ENCODE results near the gene SYT7. TPM values are rescaled to one million over a fixed set of nuclear protein-coding genes. Genes with fewer than 3 reads are reported as not detected.

The SYT7 gene
- polyA plus RNA-seq, 2 of the 4 experiments (the other 2 are of a cell fraction), result 0.37 to 1.0 TPM

DNA sequence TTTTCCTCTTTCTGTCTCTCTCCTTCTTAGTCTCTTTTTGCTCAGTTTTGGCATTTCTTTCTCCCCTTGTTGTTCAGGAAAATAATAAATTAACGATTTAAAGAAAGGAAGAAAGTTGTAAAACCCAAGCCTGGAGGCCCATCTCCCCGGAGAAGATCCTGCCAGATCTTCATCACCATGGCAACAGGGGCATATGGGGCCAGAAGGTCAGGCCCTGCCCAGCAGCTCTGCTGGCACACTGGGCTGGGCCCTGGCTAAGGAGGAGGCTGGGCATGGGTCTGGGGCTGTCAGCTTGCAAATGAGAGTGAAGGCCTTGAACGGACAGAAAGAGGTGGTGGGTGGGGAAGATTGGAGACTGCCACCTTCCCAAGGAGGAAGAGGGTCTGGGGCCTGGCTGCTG, 69.5 kb downstream of the SYT7 start:
- no peak overlapping the region for H3K4me2 ChIP-seq
- WGBS (ENCODE audit: missing lambda C conversion rate), result 30% methylated on average over 3 of the region's 3 CpGs
- DNase-seq (ENCODE audit: low read depth in 1 of 2, low spot score in 1 of 2) (no peak), ATAC-seq (no peak), FAIRE-seq (no peak)
- no peak for TF ChIP-seq HDAC2 (IDR thresholded peaks at IDR 0.05)
- TF ChIP-seq CBX8 (IDR thresholded peaks at IDR 0.05), result no peak
- TF ChIP-seq, protein P1, sequence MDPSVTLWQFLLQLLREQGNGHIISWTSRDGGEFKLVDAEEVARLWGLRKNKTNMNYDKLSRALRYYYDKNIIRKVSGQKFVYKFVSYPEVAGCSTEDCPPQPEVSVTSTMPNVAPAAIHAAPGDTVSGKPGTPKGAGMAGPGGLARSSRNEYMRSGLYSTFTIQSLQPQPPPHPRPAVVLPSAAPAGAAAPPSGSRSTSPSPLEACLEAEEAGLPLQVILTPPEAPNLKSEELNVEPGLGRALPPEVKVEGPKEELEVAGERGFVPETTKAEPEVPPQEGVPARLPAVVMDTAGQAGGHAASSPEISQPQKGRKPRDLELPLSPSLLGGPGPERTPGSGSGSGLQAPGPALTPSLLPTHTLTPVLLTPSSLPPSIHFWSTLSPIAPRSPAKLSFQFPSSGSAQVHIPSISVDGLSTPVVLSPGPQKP (IDR thresholded peaks at IDR 0.05; ENCODE audit: low read depth, low read length), result no peak
- no peak for TF ChIP-seq MAFK (IDR thresholded peaks at IDR 0.05; ENCODE audit: partially characterized antibody)
- TF ChIP-seq ESRRA (IDR thresholded peaks at IDR 0.05; ENCODE audit: borderline replicate concordance, low read length), result no peak
- TF ChIP-seq HOXB13 (CRISPR knock-in tag; IDR thresholded peaks at IDR 0.05; ENCODE audit: low read depth), result no peak
- TF ChIP-seq TP53 (CRISPR knock-in tag; IDR thresholded peaks at IDR 0.05), result no peak
- no peak for TF ChIP-seq RCOR1 (IDR thresholded peaks at IDR 0.05; ENCODE audit: low read depth, low read length)
- no peak for TF ChIP-seq PHF8 (IDR thresholded peaks at IDR 0.05; ENCODE audit: borderline replicate concordance, low read depth)
- TF ChIP-seq, protein P2, sequence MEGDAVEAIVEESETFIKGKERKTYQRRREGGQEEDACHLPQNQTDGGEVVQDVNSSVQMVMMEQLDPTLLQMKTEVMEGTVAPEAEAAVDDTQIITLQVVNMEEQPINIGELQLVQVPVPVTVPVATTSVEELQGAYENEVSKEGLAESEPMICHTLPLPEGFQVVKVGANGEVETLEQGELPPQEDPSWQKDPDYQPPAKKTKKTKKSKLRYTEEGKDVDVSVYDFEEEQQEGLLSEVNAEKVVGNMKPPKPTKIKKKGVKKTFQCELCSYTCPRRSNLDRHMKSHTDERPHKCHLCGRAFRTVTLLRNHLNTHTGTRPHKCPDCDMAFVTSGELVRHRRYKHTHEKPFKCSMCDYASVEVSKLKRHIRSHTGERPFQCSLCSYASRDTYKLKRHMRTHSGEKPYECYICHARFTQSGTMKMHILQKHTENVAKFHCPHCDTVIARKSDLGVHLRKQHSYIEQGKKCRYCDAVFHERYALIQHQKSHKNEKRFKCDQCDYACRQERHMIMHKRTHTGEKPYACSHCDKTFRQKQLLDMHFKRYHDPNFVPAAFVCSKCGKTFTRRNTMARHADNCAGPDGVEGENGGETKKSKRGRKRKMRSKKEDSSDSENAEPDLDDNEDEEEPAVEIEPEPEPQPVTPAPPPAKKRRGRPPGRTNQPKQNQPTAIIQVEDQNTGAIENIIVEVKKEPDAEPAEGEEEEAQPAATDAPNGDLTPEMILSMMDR (IDR thresholded peaks at IDR 0.05), result no peak
- no peak for TF ChIP-seq HEYL (CRISPR knock-in tag; IDR thresholded peaks at IDR 0.05)
- no peak for TF ChIP-seq GATA3 (IDR thresholded peaks at IDR 0.05; ENCODE audit: borderline replicate concordance)
- TF ChIP-seq KDM5A (IDR thresholded peaks at IDR 0.05), result no peak
- TF ChIP-seq NFE2L2 (conservative IDR thresholded peaks at IDR 0.05; ENCODE audit: low read length), result no peak
- TF ChIP-seq, protein P3, sequence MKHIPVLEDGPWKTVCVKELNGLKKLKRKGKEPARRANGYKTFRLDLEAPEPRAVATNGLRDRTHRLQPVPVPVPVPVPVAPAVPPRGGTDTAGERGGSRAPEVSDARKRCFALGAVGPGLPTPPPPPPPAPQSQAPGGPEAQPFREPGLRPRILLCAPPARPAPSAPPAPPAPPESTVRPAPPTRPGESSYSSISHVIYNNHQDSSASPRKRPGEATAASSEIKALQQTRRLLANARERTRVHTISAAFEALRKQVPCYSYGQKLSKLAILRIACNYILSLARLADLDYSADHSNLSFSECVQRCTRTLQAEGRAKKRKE (CRISPR knock-in tag; IDR thresholded peaks at IDR 0.05; ENCODE audit: low read depth), result no peak
- H3K9me3 ChIP-seq, result 0 out of 3 replicates have a peak, but pooled peaks cover 3% of the 10 kb centered on the region
- POLR2A ChIA-PET, result no interaction called here
- peaks cover 15% of the 10 kb centered on the region for H3K4me1 ChIP-seq
- no peak overlapping the region for H3K4me3 ChIP-seq
- CTCF ChIA-PET, result interaction anchor here (1.2 to 9.2 kb wide), 3 partner anchors 18 to 56 kb away, joined by 3 to 150 read pairs (median 97); a partner anchor contains a TSS
- H3K27ac ChIP-seq, result no peak overlapping the region

DNA sequence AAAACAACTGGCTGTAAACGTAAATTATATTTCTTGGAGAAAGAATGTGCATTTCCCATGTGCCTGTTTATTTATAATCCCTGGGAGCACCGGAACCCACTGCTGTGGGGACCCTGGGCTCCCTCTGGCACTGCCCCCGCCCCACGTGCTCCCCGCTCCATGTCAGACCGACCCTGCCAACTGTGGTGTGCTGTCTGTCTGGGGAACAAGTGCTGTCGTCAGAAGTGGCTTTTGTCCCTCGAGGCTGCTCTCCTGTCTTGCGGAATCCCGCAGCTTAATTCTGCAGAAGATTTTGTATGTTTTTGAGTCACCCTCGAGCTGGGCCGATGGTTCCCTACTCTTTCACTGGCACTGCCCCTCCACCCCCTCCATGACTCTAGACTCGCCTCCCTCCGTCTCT, 69.9 kb downstream of the SYT7 start:
- DNase-seq (ENCODE audit: low read depth in 1 of 2, low spot score in 1 of 2), result no peak
- TF ChIP-seq RCOR1 (IDR thresholded peaks at IDR 0.05; ENCODE audit: low read depth, low read length), result no peak
- TF ChIP-seq CHD4 (IDR thresholded peaks at IDR 0.05; ENCODE audit: borderline replicate concordance), result no peak
- no peak for TF ChIP-seq ZC3H11A (IDR thresholded peaks at IDR 0.05)
- TF ChIP-seq, protein P4, sequence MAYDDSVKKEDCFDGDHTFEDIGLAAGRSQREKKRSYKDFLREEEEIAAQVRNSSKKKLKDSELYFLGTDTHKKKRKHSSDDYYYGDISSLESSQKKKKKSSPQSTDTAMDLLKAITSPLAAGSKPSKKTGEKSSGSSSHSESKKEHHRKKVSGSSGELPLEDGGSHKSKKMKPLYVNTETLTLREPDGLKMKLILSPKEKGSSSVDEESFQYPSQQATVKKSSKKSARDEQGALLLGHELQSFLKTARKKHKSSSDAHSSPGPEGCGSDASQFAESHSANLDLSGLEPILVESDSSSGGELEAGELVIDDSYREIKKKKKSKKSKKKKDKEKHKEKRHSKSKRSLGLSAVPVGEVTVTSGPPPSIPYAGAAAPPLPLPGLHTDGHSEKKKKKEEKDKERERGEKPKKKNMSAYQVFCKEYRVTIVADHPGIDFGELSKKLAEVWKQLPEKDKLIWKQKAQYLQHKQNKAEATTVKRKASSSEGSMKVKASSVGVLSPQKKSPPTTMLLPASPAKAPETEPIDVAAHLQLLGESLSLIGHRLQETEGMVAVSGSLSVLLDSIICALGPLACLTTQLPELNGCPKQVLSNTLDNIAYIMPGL (CRISPR knock-in tag; IDR thresholded peaks at IDR 0.05; ENCODE audit: borderline replicate concordance), result no peak
- TF ChIP-seq, protein P5, sequence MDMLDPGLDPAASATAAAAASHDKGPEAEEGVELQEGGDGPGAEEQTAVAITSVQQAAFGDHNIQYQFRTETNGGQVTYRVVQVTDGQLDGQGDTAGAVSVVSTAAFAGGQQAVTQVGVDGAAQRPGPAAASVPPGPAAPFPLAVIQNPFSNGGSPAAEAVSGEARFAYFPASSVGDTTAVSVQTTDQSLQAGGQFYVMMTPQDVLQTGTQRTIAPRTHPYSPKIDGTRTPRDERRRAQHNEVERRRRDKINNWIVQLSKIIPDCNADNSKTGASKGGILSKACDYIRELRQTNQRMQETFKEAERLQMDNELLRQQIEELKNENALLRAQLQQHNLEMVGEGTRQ (IDR thresholded peaks at IDR 0.05), result no peak
- no peak for TF ChIP-seq HOXB5 (CRISPR knock-in tag; IDR thresholded peaks at IDR 0.05)
- CTCF ChIA-PET, result interaction anchor here (1.2 to 9.2 kb wide), 4 partner anchors 19 to 56 kb away, joined by 3 to 150 read pairs (median 51); a partner anchor contains a TSS
- no peak overlapping the region for H3K27ac ChIP-seq
- peaks cover 13% of the 10 kb centered on the region for H3K4me1 ChIP-seq
- no peak for ATAC-seq
- POLR2A ChIA-PET, result no interaction called here
- 0 out of 3 replicates have a peak, but pooled peaks cover 3% of the 10 kb centered on the region for H3K9me3 ChIP-seq
- 80% methylated on average over 14 of the region's 14 CpGs for WGBS (ENCODE audit: missing lambda C conversion rate)
- H3K4me3 ChIP-seq, result no peak overlapping the region
- no peak overlapping the region for H3K4me2 ChIP-seq
- no peak for FAIRE-seq
